Dermis blood vessel endothelial cell (primary cell): ENCODE data around the gene PTPRC. TPM values are rescaled to one million over a fixed set of nuclear protein-coding genes. Genes with fewer than 3 reads are reported as not detected.

Experiments used
- DNase-seq: peaks from one replicate; pipeline ENCODE4 v3.0.0; 2010
- total RNA-seq: library from RNA; depleted of rRNA; stranded (reverse); fragments of >200 nt; gene quantifications from 2 replicates; pipeline ENCODE4 v1.2.3, GENCODE V29; 2014

Gene PTPRC
- total RNA-seq, 1 donor from 2014 or later: not detected

GRCh38 chr1:198643808-198644207 lies 5.0 kb downstream of the PTPRC start:
- no peak for DNase-seq

GRCh38 chr1:198647055-198647454 lies 8.2 kb downstream of the PTPRC start:
- DNase-seq: no peak

DNA sequence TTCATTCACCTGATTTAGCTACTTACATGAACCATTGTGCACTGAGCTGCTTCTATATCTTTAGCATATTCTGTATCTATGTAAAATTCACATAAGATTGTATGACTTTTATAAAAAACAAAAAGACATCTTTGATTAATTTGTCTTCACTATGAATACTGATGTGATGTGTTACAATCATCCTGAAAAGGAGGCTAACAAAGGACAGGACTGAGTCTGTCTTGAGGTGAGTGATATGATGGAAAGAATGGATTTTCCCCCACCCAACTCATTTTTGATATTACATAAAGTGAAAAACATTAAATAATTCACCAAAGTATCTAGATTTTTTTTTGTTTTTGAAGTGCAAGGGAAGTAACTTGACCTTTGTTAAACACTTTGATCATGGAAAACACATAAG lies 9.8 kb downstream of the PTPRC start:
- no peak for DNase-seq

GRCh38 chr1:198649232-198649967 lies 10.6 kb downstream of the PTPRC start:
- no peak for DNase-seq

- DNase-seq: no peak
Observed at GRCh38 chr1:198649968-198650338, 11.1 kb downstream of the PTPRC start.

DNA sequence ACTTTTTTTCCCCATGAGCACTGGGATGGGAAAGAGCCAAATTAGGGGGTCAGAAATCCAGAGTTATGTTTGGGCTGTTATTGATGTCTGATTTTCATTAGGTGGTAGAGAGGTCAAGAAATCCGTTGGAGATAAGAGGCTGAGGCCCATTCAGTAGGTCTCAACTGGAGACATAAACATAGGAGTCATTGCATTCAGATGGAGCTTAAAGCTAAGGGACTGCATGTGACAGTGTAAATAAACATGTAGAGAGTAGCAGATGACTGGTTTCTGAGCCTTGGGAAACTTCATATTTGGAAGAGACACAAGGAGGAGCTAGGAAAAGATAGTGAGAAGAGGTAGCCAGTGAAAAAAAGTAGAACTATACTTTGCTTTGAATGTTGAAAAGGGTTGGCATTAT lies 11.7 kb downstream of the PTPRC start:
- DNase-seq: no peak

- DNase-seq: no peak
Observed at GRCh38 chr1:198651650-198652400, 13.0 kb downstream of the PTPRC start.

- DNase-seq: no peak
Observed at GRCh38 chr1:198653808-198654413, 15.1 kb downstream of the PTPRC start.

DNA sequence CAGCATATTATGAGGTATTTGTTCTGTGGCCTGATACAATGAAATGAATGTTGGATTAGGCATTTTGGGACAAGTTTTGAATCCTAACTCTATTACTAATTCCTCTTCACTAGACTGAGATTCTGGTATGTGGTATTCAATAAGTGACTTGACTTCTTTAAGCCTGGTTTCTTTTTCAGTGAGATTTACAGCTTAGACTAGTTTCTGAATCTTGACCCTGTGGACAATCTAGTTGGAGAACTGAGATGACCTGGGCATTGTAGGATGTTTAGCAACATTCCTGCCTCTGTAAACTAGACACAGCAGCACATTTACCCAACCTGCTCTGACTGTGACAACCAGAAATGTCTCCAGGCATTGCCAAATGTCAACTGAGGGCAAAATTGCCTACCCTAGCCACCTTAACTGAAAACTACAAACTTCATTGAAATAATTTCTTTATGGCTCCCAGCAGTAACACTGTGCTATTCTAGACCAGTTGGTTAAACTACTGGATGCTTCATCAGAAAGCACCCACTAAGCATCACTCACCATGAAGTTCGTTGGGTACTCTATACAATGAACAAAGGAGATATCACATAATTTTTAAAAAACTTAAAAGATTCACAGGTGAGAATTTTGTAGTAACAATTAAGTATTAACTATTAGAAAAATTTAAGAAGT lies 16.8 kb downstream of the PTPRC start:
- DNase-seq: no peak

GRCh38 chr1:198656500-198656932 lies 17.7 kb downstream of the PTPRC start:
- DNase-seq: no peak

GRCh38 chr1:198657550-198658064 lies 18.8 kb downstream of the PTPRC start:
- peak; percentile 3 for DNase-seq

DNA sequence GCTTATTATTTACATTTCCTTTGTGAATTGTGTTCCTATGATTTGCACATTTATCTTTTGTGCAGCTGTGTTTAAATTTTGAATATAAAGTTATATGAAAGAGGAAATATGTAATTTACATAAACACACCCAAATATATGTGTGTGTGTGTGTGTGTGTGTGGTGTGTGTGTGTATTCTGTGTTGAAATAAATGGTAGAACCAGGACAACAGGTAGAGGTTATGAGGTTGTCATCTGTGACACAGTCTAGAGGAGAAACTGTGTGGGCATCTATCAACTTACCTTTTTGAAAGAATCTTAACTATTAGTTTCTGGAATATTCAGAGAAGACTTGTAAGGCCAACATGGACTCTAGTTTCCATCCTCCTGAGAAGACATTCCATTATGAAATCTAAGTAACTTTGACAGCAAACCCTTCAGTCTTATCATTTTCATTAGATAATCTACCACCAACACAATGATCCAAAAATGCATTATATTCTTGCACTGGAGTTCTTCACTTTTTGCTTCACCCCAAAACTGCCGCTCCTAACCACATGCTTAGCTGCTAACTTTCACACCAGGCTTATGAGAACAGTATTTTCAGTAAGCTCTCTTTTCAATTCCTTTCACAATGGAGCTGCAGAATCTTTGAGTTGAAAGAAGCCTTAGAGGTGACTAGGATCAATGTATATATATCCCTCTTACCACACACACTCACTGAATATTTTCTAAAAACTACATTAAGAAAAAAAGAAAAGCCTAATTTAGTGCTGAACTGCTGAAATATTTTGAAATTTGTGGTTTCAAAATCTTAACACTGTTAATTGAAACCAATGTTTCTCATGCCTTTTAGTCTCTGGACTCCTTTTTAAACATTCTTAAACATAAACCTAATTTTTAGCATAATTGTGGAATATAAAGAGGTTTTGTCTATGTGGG lies 21.8 kb downstream of the PTPRC start:
- no peak for DNase-seq

GRCh38 chr1:198662821-198663220 lies 24.0 kb downstream of the PTPRC start:
- DNase-seq: no peak

- no peak for DNase-seq
Observed at GRCh38 chr1:198664068-198664788, 25.4 kb downstream of the PTPRC start.

DNA sequence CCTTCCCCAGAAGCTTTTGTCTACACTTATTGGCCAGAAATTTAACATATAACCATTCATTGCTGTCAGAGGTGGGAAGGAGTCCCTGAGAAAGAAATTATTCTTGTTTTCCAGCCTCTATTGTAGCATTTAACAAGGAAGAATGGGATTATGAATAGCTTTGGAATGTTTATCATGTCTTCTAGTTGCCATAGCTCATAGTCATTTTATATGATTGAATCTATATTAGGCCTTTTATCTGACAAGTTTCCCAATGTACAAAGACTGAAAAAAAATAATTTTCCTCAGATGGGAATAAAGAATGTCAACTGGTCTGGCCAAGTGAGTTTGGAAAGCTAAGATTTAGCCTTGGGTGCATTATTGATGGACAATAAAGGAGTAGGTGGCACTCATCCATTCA lies 28.3 kb downstream of the PTPRC start:
- DNase-seq: no peak

DNA sequence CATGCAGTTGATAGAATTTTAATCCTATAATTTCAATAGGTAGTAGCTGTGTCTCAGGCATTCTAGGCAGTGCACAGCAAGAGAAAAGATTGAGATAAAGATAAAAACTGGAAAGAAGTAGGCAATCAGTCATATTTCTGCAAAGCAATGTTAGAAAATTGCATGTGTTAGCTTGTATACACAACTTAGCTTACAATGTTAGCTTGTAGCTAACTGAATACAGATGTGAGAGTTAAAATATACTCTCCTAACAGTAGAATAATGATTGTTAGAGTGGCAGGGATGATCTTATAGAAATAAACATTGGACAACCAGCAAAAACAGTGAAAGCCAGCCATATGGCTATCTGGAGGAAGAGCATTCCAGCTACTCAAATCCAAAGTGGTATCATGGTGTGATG lies 29.0 kb downstream of the PTPRC start:
- no peak for DNase-seq

GRCh38 chr1:198669023-198669698 lies 30.3 kb downstream of the PTPRC start:
- peak; percentile 64 for DNase-seq

- no peak for DNase-seq
Observed at GRCh38 chr1:198669771-198670170, 30.9 kb downstream of the PTPRC start.

GRCh38 chr1:198671136-198671535 lies 32.3 kb downstream of the PTPRC start:
- no peak for DNase-seq

- DNase-seq: no peak
Observed at GRCh38 chr1:198672124-198672523, 33.3 kb downstream of the PTPRC start.

DNA sequence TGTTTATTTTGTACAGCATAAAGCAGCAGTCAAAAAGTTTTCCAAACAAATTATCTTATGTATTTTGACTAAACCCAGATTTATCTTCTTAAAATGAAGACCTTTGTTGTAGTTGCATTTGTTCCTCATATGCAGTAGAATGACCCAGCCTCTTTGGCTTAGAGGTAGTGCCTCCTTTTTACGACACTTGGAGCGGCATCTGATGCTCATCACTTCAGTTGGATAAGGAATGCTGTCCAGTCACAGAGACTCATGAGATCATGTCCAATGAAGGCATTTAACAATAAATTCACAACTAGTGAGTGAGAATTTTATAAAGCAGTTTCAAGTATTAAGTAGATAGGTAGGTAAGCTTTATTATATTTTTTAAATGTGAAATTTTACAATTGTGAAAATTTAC lies 35.2 kb downstream of the PTPRC start:
- no peak for DNase-seq
